Prostate gland (tissue), 2 donors: ENCODE results near the gene FLYWCH1.
"Not testable (repeated sequence)": the region's sequence is repeated elsewhere in the genome, so short reads cannot be mapped to it uniquely, and the experiment has no call there.

Source experiments
- CTCF ChIP-seq, 4 experiments: fragments of 200-600 bp in 2 of 4; fragments of 450-650 bp in 2 of 4; sonication (generic) in 2 of 4; IDR thresholded peaks; 1 replicate in 3 of 4; 2 replicates in 1 of 4; pipeline ENCODE4 v1.5.1; 2016 to 2019; ENCODE audit warnings: antibody characterized with exemption in 4 of 4, mild to moderate bottlenecking in 2 of 4, moderate library complexity in 2 of 4
- POLR2A ChIP-seq: fragments of 450-650 bp; IDR thresholded peaks from one replicate; pipeline ENCODE4 v1.6.1; 2016; ENCODE audit warnings: antibody characterized with exemption, mild to moderate bottlenecking
- POLR2AphosphoS5 ChIP-seq: sonication (generic); formaldehyde crosslinking; IDR thresholded peaks from one replicate; pipeline ENCODE4 v1.6.1; 2017; ENCODE audit warnings: antibody characterized with exemption

DNA sequence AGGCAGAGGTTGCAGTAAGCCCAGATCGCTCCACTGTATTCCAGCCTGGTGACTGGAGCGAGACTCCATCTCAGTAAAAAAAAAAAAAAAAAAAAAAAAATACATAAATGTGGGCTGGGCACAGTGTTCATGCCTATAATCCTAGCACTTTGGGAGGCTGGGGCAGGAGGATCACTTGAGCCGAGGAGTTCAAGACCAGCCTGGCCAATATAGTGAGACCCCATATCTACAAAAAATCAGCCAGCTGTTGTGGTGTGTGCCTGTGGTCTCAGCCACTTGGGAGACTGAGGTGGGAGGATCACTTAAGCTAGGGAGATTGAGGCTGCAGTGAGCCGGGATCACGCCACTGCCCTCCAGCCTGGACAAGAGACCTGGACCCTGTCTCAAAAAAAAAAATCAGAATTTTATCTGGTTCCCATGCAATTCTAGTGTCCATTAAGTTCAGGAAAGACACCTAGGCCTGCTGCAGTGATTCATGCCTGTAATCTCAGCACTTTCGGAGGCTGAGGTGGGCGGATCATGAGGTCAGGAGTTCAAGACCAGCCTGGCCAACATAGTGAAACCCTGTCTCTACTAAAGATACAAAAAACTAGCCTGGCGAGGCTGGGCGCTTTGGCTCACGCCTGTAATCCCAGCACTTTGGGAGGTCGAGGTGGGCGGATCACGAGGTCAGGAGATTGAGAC is 19.6 kb downstream of the FLYWCH1 start:
- not testable (repeated sequence) for TF ChIP-seq POLR2AphosphoS5; POLR2A; CTCF (IDR thresholded peaks at IDR 0.05)
